Measurements from ENCODE around the gene MAPK4.
"Not testable (repeated sequence)": the region's sequence is repeated elsewhere in the genome, so short reads cannot be mapped to it uniquely, and the experiment has no call there.

Gene MAPK4

DNA sequence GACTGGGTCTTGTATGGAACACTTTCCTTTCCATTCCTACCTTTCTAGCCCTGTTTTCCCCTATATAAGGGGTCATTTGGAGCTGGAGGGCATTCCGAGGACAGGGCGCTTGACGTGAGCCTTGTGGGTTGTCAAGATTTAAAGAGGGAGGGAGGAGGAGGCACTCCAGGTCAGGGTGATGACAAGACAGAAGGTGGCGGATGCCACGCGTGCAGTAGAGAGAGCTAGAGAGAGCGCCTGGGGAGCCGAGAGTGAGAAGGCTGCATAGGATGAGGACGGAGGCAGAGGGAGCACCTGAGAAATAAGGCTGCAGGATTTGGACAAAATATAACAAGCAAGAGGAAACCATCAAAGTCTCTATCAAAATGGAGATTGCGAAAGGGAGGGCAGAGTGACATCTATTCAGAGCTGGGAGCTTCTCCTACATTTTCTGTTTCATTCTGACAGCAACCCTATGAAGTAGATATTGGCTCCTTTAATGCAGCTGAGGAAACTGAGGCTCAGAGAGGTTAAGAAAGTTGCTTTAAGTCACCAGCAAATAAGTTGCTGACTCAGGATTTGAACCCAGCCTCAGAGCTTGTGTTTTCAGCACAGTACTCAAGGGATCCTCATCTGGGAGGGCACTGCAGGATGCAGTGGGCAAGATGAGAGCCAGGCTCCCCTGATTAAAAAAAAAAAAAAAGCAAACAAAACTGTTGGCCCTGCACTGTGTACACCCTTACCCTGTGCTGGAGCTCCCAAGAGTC lies 135.7 kb downstream of the MAPK4 start:
- no peak for DNase-seq

DNA sequence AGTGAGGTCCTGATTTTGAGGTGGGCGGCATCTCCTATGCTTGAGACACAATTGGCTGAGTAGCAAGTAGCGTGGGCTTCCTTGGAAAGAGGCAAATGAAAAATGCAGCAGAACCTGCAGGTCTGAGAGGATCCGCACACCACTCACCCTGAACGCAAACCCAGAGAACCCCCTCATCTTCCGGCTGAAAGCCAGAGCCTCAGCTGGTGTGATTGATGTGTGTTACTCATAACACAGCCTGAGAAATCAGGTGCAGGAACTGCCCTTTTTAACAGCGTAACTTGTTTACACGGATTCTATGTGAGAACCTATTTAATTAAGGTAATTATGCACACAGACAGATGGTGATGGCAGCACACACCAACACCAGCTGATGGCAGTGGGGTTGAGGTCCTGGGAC lies 136.5 kb downstream of the MAPK4 start:
- no peak for DNase-seq

DNA sequence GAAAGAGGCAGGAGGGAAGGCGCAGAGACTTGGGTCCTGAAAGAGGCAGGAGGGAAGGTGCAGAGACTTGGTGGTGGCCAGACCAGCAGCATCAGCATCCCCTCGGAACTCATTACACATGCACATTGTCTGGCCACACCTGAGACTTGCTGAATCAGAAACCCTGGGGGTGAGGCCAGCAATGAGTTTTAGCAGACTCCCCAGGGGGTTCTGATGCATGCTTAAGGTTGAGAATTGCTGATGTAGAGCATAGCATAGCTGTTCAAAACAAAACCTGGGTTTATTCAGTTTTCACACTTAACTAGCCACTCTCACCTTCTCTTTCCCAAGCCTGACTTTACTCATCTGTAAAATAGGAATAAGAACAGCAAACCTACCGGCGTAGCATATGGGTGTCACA lies 137.0 kb downstream of the MAPK4 start:
- DNase-seq = no peak

GRCh38 chr18:50697509-50697908 lies 137.6 kb downstream of the MAPK4 start:
- DNase-seq = no peak

DNA sequence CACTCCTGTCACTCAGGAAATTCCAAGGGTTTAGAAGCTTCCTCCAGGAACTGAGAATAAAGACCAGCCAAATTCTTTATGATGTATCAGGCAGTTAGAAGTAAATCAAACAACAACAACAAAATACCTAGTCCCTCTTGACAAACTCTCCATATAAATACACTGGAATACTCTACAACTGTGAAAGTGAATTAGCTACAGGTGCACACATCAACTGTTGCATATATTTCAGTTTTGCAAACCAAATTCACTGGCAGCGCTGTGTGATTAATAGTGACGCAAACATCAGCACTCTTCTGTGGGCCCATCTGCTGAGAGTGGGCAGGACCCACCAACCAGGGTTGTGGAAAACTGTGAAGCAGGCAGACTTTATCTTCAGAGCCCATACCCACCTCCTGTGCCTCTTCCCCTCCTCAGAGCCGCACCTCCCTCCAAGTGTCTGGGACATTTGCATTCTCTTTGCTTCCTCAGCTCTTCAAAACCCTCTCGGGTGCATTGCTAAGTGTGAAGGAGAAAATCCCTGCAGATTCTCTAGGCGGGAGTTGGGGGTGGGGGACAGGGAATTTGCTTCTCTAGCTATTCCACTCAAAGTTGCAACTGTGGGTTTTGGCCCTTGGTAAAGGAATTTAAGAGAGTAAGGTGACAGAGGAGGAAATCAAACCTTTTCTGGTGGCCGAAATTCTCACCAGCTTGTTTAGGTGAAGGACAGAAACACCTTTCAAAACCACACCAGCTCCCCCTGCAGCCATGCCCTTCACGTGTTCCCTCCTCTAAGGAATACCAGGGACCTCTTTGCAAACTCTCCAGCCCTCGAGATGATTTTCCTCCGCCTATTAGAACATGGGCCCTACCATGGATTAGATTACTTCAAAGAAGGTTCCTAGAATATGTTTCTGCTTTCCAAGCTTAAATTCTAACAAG lies 140.6 kb downstream of the MAPK4 start:
- no peak for DNase-seq

GRCh38 chr18:50704357-50704940 lies 144.6 kb downstream of the MAPK4 start:
- DNase-seq = no peak

DNA sequence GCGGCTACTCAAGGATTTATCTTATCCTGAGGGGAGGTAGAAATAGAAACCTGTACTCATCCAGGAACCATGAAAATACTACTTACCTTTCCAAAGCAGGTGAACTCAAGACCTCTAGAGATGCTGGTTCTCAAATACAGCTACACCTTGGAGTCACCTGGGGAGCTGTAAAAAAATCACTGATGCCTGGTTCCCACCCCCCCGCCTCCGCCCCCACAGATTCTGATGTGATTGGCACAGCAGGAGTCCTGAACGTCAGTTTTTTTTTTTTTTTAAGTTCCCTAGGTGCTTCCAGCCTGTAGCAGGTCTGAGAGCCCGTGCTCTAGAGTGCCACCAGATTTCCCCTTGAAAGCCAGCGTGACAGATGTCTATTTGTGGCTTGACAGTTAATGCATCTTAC lies 146.3 kb downstream of the MAPK4 start:
- DNase-seq = no peak

DNA sequence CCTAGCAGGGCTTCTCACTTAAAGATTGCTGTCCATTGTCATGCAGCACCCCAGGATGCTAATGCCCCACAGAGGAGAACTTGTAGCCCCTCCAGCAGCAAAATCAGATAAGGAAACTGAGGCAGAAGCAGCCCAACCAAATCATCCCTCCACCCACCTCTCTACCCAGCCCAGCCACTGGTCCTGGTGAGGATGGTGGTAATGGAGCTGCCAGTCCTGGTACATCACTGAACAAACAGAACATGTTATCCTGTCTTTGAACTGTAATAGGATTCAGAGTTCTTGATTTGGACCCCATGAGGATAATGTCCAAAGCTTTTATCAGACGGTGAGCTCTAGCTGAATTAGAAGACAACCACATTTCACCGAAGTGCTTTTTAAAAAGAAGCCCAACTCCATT lies 146.8 kb downstream of the MAPK4 start:
- no peak for DNase-seq

- DNase-seq = not testable (repeated sequence)
Measured at GRCh38 chr18:50707297-50707696, 147.4 kb downstream of the MAPK4 start.

- DNase-seq = no peak
Measured at GRCh38 chr18:50707855-50708469, 148.1 kb downstream of the MAPK4 start.

GRCh38 chr18:50709193-50709592 lies 149.3 kb downstream of the MAPK4 start:
- no peak for DNase-seq

GRCh38 chr18:50711386-50711785 lies 151.5 kb downstream of the MAPK4 start:
- DNase-seq = no peak

DNA sequence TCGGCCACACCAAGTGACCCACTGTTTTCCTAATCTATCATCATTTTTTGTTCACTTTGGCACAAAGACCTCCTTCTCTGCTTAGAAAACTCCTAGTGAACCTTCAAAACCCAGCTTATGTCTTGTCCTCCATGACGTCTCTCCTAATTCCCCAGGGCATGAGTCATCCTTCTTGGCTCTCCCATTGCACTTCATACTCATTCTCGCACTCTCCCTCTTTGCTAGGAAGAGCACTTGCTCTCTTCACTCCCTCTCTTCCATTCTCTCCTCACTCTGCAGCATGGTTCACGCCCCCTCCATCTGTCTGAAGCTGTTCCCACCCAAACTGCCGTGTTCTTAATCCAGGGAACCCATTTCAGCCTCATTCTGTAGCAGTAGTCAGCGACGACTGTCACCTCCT lies 156.0 kb downstream of the MAPK4 start:
- no peak for DNase-seq

DNA sequence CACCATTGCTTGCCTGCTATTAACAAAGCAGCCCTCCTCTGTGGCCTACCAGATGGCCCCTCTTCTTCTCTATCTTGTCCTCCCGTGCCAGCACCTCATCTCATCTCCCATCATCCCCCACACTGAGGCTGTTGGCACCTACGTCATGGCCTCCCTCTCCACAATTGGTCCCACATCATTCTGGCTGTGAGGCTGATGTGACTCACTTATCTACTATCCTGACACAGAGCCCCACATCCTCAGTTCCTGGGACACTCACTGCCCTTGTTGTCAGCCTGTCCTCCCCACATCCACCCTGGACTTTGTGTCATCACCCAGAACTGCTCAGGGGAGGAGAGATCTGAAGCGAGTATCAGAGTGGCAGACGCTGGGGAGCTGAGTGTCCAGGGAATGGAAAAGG lies 157.0 kb downstream of the MAPK4 start:
- no peak for DNase-seq

DNA sequence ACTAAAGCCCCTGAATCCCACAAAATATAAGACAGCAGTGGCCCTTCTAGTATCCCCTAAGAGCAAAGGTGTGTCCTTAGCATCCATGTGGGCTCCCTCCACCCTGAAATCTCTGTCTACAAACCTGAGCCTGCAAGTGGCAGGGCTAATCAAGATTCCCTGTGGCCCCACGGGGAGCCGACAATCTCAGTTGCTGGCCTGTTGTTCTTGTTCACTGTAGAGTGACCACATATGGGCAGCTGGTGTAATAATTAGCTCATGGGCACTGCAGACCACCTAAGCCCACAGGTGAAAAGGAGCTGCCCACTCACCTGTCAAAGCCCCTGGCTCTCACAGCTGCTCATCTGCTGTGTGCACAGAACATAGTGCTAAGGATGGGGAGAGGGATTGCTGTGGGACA lies 157.7 kb downstream of the MAPK4 start:
- DNase-seq = no peak

GRCh38 chr18:50719471-50720324 lies 159.8 kb downstream of the MAPK4 start:
- DNase-seq = no peak

- no peak for DNase-seq
Measured at GRCh38 chr18:50720325-50720674, 160.4 kb downstream of the MAPK4 start.

- DNase-seq = no peak
Measured at GRCh38 chr18:50721006-50721405, 161.1 kb downstream of the MAPK4 start.

- DNase-seq = no peak
Measured at GRCh38 chr18:50721451-50722120, 161.7 kb downstream of the MAPK4 start.

DNA sequence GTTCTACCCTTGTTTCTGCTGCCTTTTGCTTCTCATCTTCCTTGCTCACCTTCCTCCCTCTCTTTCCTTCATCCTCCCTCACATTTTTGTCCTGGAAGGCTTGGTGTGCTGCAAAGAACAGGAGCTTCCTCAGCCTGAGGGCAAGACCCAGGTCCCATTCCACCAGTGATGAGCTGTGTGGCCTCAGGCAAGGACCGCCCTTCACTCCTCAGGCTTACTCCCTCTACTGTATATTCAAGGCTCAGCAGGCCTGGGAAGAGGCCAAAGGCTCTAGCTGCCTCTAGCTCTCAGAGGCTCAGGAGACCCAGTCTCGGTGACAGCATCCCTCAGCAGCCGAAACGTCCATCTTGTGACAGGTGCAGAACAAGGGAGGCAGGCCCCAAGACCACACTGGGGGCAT lies 162.4 kb downstream of the MAPK4 start:
- no peak for DNase-seq

GRCh38 chr18:50724751-50725151 lies 164.9 kb downstream of the MAPK4 start:
- DNase-seq = no peak
